Gastrocnemius medialis (tissue), 4 donors: Measurements from ENCODE around the gene MLYCD.

ENCODE experiments used
- POLR2A ChIP-seq, 2 donors: fragments of 450-650 bp; IDR thresholded peaks; one replicate each; pipeline ENCODE4 v1.6.1; 2017; ENCODE audit warnings: antibody characterized with exemption in 2 of 2, mild to moderate bottlenecking in 2 of 2, moderate library complexity in 2 of 2
- TF ChIP-seq, protein P1 (sequence below), 5 experiments: fragments of 450-650 bp in 3 of 5; fragments of 200-600 bp in 2 of 5; sonication (generic) in 2 of 5; IDR thresholded peaks in 4 of 5; conservative IDR thresholded peaks in 1 of 5; 1 replicate in 4 of 5; 2 replicates in 1 of 5; pipeline ENCODE4 v1.5.1; 2016 to 2019; ENCODE audit warnings: antibody characterized with exemption in 5 of 5, mild to moderate bottlenecking in 3 of 5, moderate library complexity in 3 of 5

GRCh38 chr16:83947642-83948234 is 48.8 kb downstream of the MLYCD start:
- no peak for TF ChIP-seq POLR2A (IDR thresholded peaks at IDR 0.05)
- TF ChIP-seq, protein P1, sequence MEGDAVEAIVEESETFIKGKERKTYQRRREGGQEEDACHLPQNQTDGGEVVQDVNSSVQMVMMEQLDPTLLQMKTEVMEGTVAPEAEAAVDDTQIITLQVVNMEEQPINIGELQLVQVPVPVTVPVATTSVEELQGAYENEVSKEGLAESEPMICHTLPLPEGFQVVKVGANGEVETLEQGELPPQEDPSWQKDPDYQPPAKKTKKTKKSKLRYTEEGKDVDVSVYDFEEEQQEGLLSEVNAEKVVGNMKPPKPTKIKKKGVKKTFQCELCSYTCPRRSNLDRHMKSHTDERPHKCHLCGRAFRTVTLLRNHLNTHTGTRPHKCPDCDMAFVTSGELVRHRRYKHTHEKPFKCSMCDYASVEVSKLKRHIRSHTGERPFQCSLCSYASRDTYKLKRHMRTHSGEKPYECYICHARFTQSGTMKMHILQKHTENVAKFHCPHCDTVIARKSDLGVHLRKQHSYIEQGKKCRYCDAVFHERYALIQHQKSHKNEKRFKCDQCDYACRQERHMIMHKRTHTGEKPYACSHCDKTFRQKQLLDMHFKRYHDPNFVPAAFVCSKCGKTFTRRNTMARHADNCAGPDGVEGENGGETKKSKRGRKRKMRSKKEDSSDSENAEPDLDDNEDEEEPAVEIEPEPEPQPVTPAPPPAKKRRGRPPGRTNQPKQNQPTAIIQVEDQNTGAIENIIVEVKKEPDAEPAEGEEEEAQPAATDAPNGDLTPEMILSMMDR (IDR thresholded peaks at IDR 0.05 in 4 of 5, conservative IDR thresholded peaks at IDR 0.05 in 1 of 5) = no peak
